ENCODE data around the gene ANKFN1.

Gene ANKFN1

DNA sequence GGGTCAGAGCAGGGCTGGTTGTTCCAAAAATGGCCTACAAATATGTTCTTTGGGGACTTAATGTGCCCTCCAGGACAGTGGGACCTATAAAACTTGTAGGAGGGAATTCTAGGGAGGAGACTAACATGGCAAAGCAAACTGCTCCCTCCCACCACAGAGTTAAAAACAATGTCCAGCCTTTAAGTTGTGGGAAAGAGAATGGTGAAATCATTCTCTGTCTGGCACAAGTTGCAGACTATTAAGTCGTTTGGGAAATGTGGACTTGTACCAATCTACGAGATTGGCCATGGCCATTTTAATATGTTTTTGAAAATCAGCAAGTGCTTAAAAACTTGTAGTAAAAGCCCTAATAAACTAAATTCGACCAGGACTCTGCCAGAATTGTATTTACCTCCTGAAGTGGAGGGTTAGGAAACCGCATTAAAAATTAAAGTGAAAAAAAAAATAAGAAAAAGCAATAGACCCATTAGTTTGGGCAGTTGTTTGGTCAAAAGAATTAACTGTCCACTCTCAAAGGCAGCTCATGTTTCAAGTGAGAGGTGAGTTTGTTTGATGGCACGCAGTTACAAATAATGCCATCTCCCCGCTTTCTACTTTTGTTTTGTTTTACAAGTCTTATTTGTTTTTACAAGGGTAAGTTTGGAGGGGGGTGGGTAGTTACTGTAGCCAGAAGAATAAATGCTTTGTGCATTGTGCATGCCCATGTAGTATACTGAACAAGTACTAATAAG, 32.4 kb downstream of the ANKFN1 start:
- TF ChIP-seq, protein P1, sequence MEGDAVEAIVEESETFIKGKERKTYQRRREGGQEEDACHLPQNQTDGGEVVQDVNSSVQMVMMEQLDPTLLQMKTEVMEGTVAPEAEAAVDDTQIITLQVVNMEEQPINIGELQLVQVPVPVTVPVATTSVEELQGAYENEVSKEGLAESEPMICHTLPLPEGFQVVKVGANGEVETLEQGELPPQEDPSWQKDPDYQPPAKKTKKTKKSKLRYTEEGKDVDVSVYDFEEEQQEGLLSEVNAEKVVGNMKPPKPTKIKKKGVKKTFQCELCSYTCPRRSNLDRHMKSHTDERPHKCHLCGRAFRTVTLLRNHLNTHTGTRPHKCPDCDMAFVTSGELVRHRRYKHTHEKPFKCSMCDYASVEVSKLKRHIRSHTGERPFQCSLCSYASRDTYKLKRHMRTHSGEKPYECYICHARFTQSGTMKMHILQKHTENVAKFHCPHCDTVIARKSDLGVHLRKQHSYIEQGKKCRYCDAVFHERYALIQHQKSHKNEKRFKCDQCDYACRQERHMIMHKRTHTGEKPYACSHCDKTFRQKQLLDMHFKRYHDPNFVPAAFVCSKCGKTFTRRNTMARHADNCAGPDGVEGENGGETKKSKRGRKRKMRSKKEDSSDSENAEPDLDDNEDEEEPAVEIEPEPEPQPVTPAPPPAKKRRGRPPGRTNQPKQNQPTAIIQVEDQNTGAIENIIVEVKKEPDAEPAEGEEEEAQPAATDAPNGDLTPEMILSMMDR (conservative IDR thresholded peaks at IDR 0.05; ENCODE audit: low read depth) = no peak
- CTCF ChIA-PET = no interaction called here
- DNase-seq (ENCODE audit: low spot score) = no peak
- POLR2A ChIA-PET (ENCODE audit: low non-redundant PET) = no interaction called here
- H3K27ac ChIP-seq = no peak overlapping the region

DNA sequence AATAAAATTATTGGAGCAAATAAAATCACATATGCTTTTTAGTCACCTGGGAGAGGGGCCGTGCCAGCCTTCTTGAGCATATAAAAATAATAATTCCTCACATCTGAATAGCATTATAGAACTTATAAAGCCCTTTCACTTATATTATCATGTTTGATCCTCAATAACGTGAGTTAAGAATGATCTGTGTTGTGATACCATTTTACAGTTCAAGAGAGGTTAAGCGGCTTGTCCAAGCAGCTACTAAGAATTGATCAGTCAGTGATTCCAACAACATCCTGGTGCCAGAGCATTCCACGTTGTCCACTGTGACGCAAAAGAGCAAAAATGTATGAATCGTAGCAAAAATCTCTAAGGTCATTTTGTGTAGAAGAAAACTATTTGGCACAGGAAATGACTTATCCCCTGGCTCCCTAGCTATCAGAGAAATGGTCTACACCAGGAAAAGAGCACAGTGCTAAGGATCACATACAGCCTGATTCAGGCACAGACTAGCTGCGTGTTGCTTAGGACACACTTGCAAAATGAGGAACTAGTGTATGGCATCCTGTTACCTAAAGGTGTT, 33.0 kb downstream of the ANKFN1 start:
- ChIA-PET CTCF (no interaction called here), POLR2A (ENCODE audit: low non-redundant PET) (no interaction called here)
- H3K27ac ChIP-seq = no peak overlapping the region
- TF ChIP-seq, protein P1 (conservative IDR thresholded peaks at IDR 0.05; ENCODE audit: low read depth) = no peak
- DNase-seq (ENCODE audit: low spot score) = no peak

DNA sequence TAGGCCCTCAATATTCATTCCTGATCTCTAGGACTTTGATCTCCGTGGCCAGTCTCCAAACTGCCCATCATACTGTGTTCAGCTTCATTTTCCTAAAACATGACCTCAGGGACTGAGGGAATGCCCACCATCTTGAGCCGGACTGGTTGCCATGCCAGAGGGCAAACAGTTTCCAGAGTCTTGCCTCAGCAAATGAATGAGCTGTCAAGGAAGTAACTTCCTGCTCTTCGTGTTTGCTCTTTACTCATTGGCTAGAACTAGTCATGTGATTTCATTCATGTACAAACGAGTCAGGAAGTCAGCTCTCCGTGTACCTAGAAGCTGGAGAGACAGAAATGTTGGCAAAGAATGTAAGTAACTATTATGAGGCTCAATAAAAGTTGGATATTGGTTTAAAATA, 50.2 kb downstream of the ANKFN1 start:
- H3K27ac ChIP-seq = no peak overlapping the region
- CTCF ChIA-PET = no interaction called here
- TF ChIP-seq, protein P1 (conservative IDR thresholded peaks at IDR 0.05; ENCODE audit: low read depth) = no peak
- POLR2A ChIA-PET (ENCODE audit: low non-redundant PET) = no interaction called here
- peak; percentile 19 for DNase-seq (ENCODE audit: low spot score)

DNA sequence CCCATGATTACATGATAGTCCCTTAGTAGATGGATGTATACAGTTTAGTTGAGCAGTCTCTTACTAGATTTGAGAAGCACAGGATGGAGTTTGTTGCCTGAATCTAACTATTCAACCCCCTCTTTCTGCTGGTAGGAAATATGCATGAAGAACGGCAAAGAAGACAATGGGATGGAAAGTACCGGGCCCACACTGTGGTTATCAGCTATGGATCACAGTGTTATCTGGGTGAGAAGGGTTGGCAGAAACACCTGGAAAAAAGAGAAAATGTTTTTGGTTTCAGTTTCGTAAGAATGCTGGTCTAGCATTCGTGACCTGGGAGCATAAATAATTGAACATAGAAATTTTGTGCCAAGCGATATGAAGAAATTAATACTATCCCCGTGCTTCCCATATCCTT, 53.1 kb downstream of the ANKFN1 start:
- H3K27ac ChIP-seq = no peak overlapping the region
- TF ChIP-seq, protein P1 (conservative IDR thresholded peaks at IDR 0.05; ENCODE audit: low read depth) = no peak
- ChIA-PET CTCF (no interaction called here), POLR2A (ENCODE audit: low non-redundant PET) (no interaction called here)
- no peak for DNase-seq (ENCODE audit: low spot score)

DNA sequence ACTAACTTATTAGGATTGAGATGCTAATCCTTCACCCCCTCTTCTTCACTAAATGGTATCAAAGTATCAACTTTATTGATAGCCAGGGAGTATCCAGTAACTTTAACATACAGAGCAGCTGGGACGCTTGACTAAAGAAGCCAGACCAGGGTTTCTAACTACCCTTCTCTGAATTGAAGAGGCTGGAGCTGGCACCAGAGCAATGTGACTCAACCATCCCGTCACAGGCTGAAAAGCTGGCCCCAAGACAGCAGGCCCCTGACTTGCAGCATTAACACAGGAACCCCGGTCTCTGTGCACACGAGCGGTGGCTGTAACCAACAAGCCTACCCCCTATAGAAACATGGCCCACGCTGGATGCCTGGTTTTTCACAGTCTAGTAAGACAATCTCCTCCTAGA, 59.8 kb downstream of the ANKFN1 start:
- ChIA-PET CTCF (interaction anchor here (0.7 kb wide), 1 partner anchor 67 kb away, joined by 3 read pairs; no protein-coding TSS in a partner anchor), POLR2A (ENCODE audit: low non-redundant PET) (no interaction called here)
- H3K27ac ChIP-seq = no peak overlapping the region
- TF ChIP-seq, protein P1 (conservative IDR thresholded peaks at IDR 0.05; ENCODE audit: low read depth) = no peak
- no peak for DNase-seq (ENCODE audit: low spot score)

DNA sequence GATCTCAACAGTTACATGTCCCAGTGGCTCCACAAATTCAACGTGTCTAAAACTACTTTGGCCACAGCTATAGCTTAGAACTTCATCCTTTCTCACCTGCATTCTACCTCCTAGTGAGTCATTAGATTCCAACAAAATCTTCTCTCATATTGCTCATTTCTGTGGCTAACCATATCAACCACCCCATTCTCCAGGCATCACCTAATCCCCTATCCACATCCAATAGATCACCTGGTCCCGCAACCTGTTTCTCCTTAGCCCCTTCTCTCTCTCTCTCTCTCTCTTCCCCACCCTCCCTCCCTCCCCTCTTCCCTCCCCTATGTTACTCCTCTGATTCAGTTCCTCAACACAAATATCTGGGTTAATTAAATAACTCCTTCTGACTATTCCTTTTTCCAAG, 64.6 kb downstream of the ANKFN1 start:
- CTCF ChIA-PET = no interaction called here
- TF ChIP-seq, protein P1 (conservative IDR thresholded peaks at IDR 0.05; ENCODE audit: low read depth) = no peak

More for the DNA sequence above, 64.6 kb downstream of the ANKFN1 start:
- H3K27ac ChIP-seq = no peak overlapping the region
- no peak for DNase-seq (ENCODE audit: low spot score)
- POLR2A ChIA-PET (ENCODE audit: low non-redundant PET) = no interaction called here

Measured in RWPE1 (cell line).